Epithelial cell of esophagus (primary cell): Measurements from ENCODE around the gene RCAN3.
"Not testable (repeated sequence)": the region's sequence is repeated elsewhere in the genome, so short reads cannot be mapped to it uniquely, and the experiment has no call there.

Experiments used
- DNase-seq: peaks from one replicate; pipeline ENCODE4 v3.0.0; 2010; ENCODE audit warnings: low read depth
- H3K4me3 ChIP-seq: 2 replicates; pipeline ENCODE4 v1.5.1; 2011; ENCODE audit warnings: mild to moderate bottlenecking, low read length, control low read depth
- TF ChIP-seq, protein P1 (sequence below): IDR thresholded peaks from 2 replicates; pipeline ENCODE4 v1.5.1; 2011; ENCODE audit warnings: low read depth, mild to moderate bottlenecking, low read length, control low read depth, inconsistent platforms; ENCODE audit not compliant: insufficient read depth; ENCODE audit errors: missing control alignments

RCAN3 gene

DNA sequence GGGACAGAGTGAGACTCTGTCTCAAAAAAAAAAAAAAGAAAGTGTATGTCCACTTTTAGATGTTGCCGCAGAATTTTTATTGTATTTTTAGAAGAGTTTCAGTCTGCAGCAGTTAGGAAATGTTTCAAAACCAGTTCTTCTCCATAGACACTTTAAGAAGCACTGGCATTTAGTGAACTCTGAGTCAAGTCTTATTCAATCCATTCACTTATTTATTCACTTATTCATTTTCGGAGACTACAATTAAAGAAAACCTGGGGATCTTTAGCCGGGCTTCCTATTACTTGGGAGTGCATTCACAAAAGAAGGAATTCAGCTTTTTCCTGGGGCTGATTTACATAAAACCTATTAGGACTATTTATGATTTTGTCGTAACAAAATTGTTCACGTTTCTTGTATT, 12.3 kb downstream of the RCAN3 start:
- DNase-seq: peak; percentile 27
- no peak overlapping the region for H3K4me3 ChIP-seq
- TF ChIP-seq, protein P1, sequence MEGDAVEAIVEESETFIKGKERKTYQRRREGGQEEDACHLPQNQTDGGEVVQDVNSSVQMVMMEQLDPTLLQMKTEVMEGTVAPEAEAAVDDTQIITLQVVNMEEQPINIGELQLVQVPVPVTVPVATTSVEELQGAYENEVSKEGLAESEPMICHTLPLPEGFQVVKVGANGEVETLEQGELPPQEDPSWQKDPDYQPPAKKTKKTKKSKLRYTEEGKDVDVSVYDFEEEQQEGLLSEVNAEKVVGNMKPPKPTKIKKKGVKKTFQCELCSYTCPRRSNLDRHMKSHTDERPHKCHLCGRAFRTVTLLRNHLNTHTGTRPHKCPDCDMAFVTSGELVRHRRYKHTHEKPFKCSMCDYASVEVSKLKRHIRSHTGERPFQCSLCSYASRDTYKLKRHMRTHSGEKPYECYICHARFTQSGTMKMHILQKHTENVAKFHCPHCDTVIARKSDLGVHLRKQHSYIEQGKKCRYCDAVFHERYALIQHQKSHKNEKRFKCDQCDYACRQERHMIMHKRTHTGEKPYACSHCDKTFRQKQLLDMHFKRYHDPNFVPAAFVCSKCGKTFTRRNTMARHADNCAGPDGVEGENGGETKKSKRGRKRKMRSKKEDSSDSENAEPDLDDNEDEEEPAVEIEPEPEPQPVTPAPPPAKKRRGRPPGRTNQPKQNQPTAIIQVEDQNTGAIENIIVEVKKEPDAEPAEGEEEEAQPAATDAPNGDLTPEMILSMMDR: no peak

DNA sequence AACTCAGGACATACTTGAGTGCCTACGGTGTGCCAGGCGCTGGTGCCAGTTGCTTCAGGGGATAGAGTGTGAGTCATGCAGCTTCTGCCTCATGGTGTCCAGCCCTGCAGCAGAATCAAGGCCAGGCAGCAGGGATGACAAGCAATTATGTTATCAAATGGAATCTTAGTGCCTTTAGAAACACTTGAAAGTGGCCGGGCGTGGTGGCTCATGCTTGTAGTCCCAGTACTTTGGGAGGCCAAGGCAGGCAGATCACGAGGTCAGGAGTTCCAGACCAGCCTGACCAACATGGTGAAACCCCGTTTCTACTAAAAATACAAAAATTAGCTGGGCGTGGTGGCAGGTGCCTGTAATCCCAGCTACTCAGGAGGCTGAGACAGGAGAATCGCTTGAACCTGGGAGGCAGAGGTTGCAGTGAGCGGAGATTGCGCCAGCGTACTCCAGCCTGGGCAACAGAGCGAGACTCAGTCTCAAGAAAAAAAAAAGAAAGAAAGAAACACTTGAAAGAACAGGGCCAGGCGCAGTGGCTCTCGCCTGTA, 13.1 kb downstream of the RCAN3 start:
- DNase-seq: peak; percentile 93
- not testable (repeated sequence) for H3K4me3 ChIP-seq

DNA sequence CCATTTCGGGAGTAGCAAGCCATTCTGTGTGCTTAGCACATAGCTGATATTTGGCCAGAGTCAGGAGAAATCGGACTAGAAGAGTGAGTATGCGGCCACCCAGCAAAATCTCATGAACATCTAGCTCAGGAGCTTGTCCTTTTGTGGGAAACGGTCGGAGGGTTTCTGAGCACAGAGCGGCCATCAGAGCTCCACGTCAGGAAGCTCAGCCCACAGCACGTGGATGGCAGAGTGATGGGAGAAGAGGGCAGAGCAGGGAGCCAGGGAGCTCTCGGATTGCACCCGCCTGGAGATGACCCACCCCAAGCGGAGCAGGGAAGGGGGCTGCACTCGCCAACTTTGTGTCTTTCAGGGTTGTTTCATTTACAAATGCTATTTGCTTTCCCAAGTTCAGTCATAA, 13.9 kb downstream of the RCAN3 start:
- no peak overlapping the region for H3K4me3 ChIP-seq
- TF ChIP-seq, protein P1: no peak
- no peak for DNase-seq

DNA sequence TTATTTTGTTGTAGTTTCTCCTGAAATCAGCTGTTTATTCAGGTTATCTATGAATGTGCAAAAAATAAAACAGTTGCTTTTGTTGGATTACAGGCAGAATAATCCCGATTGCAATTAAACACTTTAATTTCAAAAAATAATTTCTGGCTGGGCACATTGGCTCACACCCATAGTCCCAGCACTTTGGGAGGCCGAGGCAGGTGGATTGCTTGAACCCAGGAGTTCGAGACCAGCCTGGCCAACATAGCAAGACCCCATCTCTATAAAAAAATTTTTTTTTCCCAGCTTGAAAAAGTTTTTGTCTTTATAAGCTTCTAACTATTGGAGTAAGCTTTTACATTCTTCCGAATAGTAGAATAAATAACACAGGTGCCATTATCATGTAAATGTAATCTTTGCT, 15.3 kb downstream of the RCAN3 start:
- DNase-seq: no peak
- TF ChIP-seq, protein P1: no peak
- H3K4me3 ChIP-seq: no peak overlapping the region

DNA sequence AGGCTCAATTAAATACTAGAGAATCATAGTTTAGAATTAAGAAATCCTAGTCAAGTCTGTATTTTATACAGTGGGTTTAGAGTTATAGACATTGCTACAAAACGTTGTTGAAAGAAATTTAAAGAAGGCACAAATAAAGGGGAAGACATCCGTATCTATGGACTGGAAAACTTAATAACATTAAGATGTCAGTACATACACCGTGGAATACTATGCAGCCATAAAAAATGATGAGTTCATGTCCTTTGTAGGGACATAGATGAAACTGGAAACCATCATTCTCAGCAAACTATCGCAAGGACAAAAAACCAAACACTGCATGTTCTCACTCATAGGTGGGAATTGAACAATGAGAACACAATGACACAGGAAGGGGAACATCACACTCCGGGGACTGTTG, 17.6 kb downstream of the RCAN3 start:
- DNase-seq, H3K4me3 ChIP-seq: not testable (repeated sequence)

DNA sequence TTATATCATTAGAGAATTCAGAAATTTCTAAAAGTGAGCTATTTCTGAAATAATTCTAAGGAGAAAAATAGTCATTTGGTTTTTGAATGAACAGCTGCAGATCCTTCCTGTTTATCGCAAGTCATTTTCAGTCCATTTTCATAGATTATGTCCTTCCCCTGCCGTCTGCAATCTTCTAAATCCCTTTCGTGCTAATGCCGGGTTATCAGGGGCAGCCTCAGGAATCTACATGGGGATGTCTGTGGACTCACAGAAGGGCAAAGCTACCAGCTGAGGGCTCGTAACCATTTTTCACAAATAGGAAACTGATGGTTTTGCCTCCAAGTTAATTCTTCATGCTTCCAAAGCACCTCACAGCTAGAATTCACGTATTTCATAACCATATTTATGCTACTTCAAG, 23.0 kb downstream of the RCAN3 start:
- TF ChIP-seq, protein P1: no peak
- no peak for DNase-seq
- H3K4me3 ChIP-seq: no peak overlapping the region

DNA sequence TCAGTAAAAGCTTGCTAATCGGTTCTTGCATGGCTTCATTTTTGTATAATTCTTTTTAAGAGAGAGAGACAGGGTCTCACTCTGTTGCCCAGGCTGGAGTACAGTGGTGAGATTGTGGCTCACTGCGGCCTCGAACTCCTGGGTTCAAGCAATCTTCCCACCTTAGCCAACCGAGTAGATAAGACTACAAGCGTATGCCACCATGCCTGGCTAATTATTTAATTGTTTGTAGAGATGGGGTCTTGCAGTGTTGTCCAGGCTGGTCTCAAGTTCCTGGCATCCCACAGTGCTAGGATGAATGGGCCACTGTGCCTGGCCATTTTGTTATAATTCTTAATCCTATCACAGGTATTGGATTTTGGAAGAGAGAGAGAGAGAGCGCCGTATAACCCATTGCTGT, 23.4 kb downstream of the RCAN3 start:
- H3K4me3 ChIP-seq: no peak overlapping the region
- TF ChIP-seq, protein P1: no peak
- DNase-seq: no peak

DNA sequence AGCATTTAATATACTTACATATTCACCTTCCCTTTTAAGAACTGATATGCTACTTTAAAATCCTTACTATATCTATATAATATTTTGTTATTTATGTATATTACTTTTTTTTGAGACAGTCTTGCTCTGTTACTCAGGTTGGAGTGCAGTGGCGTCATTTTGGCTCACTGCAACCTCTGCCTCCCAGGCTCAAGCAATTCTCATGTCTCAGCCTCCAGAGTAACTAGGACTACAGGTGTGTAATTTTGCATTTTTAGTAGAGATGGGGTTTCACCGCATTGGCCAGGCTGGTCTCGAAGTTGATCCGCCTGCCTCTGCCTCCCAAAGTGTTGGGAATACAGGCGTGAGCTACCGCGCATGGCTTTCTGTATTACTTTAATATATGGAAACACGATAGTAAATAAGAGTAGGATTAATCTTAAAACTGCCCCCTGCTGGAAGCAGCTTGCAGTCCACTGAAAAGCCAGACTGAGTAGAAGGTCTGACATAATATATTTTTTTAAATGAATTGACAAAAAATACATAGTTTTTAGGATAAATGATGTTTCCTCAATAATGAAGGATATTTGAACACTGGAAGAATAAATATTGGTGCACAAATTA, 24.4 kb downstream of the RCAN3 start:
- peak; percentile 38 for DNase-seq
- TF ChIP-seq, protein P1: peak; percentile 58
- no peak overlapping the region for H3K4me3 ChIP-seq
